Measurements from ENCODE around the gene PBXIP1.
"Not testable (repeated sequence)": the region's sequence is repeated elsewhere in the genome, so short reads cannot be mapped to it uniquely, and the experiment has no call there.

The PBXIP1 gene

GRCh38 chr1:154994591-154994990 lies 38.7 kb upstream of the PBXIP1 start:
- DNase-seq, result no peak

GRCh38 chr1:154994269-154994587 lies 38.3 kb upstream of the PBXIP1 start:
- DNase-seq, result no peak

DNA sequence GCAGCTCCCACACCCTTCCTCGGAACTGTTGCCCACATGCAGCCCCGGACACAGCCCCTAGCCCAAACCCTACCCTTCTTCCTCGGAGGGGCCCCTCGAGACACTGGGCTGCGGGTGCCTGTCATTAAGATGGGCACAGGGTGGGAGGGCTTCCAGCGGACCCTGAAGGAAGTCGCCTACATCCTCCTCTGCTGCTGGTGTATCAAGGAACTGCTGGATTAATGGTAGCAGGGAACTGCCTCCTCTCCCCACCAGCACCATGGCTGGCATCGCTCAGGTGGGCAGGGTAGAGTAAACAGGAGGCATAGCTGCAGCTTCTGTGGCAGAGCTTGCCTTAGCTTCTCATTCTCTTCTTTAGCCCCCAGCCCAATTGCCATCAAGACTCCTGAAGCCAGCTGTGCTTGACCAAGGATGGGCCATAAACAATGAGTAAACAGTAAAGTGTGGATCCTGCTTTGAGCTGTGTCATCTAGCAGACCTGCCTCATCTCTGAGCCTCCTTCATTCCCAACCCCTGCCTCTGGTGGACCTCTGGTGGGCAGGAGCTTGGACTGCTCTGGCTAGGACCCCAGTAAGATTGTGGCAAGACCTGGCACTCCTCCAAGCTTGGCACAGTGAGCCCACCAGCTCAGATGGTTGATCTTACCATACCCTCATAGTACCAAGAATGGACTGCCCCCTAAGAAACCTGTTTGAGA lies 37.8 kb upstream of the PBXIP1 start, which contains the start of gene LENEP:
Gene LENEP (plus strand): TSS at position 15 of the 697 bp plus-strand sequence. CDS start 22 bp downstream, at position 37.
- no peak for DNase-seq

DNA sequence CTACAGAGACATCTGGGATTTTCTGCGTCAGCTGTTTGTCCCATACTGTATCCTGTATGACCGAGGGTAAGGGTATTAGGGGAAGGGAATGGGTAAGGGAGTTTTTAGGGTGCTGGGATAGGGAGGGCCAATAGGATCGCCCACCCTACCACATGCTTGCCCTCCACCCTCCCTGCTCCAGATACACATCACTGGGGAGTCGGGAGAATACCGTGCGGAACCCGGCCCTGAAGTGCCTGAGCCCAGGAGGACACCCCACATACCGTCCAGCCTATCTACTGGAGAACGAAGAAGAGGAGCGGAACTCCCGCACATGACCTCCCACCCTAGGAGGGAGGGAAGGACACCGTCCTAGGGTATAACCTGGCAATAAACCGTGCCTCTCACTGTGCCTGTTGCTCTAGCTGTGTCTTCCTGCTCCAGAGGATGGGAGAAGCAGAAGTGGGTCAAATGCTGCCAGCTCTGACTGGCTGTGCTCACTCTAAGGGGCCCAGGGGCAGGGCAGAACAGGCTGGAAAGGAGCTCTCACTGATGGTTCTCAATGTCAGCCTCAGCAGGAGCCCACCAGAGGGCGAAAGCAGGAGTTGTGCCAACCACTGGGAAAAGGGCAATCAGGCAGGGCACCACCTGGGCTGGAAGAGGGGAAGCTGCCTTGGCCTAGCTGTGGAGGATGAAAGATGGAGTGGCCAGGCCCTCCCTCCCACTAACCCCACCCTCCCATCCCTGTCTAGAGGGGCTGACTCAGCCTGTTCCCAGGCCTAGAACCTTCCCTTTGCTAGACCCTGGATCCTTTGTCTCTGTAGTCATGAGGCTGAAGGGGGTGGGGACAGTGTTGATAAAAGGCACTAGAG lies 37.0 kb upstream of the PBXIP1 start:
- no peak for DNase-seq

DNA sequence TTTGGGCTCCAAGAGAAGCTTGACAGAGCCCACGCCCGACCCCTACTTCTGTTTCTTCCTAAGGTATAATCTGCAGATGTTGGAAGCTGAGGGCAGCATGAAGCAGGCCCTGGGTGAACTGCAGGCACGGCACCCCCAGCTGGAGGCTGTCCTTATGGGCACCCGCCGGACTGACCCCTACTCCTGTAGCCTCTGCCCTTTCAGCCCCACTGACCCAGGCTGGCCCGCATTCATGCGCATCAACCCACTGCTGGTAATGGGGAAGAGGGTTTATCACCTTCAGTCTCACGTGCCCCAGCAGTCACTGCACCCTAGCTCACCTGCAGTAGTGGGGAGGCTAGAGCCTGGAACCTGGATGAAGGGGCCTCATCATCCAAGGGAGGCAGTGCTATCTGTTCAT lies 34.4 kb upstream of the PBXIP1 start:
- DNase-seq, result no peak

DNA sequence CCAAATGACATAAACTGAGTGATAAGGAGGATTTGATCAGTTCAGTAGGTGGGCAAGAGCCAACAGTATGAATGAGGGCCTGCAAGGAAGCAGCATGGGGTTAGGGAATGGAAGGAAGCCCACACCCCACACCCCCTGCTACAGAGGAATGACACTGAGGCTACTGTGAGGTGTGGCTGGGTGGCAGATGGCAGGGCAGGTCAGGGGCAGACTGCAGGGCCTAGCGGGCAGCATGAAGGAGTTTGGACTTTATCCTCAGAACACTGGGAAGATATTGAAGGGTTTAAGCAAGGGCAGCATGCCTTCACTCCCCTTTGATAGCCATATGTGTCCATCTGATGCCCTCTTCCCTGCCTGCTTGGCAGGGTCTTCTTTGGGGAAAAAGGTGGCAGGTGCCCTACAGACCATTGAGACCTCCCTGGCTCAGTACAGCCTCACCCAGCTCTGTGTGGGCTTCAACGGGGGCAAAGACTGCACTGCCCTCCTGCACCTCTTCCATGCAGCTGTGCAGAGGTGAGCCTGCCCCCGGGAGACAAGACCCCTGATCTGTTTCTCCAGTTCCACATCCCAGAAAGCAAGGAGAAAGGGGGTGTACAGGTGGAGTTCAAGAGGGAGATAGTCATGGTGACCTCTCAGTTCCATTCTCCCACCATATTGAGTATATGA lies 33.4 kb upstream of the PBXIP1 start:
- DNase-seq, result no peak

GRCh38 chr1:154988058-154988954 lies 32.4 kb upstream of the PBXIP1 start:
- DNase-seq, result no peak

DNA sequence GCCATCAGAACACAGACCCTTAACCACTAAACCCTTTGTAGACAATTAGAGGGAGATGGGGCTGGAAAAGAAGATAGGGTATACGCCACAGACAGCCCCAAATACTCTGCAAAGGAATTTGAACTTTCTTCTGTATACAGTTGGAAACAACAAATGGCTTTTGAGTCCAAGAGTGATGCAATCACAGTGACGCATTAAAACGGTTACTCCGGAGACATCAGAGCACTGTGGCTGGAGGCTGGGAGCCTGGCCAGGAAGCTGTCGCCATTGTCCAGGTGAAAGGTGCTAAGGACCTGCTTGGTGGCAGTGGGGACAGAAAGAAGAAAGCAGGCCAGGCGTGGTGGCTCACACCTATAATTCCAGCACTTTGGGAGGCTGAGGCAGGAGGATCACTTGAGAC lies 31.4 kb upstream of the PBXIP1 start:
- no peak for DNase-seq

DNA sequence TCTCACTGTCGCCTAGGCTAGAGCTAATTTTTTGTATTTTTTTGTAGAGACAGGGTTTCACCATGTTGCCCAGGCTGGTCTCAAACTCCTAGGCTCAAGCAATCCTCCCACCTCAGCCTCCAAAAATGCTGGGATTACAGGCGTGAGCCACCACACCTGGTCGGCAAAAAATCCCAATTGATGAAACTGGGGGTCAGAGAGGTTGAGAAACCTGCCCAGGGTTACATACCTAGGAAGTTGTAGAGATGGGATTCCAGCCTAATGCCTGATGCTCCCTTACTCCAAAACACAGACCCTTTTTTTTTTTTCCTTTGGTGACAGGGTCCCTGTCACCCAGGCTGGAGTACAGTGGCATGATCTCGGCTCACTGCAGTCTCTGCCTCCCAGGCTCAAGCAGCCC lies 30.8 kb upstream of the PBXIP1 start:
- not testable (repeated sequence) for DNase-seq

DNA sequence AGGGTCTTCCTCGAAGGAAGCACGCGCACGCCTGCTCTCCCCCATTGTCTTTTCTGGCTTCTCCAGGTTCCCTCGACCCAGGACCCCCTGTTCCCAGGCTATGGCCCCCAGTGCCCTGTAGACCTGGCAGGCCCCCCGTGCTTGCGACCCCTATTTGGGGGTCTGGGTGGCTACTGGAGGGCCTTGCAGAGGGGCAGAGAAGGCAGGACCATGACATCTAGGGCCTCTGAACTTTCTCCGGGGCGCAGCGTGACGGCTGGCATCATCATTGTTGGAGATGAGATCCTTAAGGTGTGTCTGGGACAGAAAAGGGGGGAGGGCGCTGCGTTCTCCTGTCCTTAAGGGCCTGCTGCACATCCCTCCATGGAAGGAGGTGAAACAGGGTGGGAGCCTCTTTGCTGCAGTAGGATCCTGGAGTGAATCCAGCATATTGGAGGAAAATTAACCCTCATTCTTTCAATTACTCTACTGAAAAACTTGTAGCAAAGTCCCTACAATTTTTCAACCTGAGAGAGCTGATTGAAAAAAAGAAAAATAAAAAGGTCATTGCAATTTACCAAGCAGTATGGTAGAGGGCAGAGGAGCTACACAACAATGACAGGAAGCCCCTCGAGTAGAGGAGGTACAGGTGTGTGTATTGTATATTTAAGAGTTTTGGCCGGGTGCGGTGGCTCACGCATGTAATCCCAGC lies 28.0 kb upstream of the PBXIP1 start:
- no peak for DNase-seq

DNA sequence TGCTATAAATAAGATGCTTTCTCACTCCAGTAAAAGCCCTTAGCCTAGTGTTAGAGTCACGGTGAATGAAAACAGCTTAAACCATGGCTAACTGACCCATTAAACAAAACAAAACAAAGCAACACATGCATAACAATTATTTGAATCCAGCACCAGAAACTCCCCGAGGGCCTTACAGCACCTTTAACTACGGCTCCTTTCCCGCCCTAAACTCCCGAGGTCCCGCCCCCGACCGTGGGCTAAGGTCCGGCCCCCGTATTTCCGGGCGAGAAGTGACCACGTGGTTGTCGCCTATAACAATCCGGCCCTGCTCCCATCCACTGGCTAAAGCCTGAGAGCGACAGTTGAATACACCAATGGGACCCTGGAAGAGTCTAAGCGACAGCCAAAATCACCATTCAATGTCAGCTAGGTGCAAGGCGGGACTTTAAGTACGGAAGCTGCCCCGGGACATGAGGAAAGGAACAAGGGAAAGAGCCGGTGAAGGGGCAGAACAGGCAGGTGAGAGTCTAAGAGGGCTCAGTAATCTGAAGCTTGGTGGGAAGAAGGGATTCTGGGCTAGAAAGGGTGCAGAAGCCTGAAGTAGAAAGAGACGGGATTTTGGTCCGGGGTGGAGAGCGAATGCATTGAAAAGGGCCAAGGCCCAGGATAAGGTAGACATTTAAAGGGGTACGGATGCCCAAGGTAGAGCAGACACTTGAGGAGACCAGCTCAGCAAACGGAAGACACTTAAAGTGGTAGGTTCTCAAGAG lies 27.2 kb upstream of the PBXIP1 start, which contains the start of gene FLAD1:
Gene FLAD1 (plus strand): TSS at position 448 of the 752 bp plus-strand sequence. CDS start 351 bp downstream, outside the sequence.
- peak; percentile 92 for DNase-seq

- no peak for DNase-seq
Observed at GRCh38 chr1:154982341-154982740, 26.4 kb upstream of the PBXIP1 start.

DNA sequence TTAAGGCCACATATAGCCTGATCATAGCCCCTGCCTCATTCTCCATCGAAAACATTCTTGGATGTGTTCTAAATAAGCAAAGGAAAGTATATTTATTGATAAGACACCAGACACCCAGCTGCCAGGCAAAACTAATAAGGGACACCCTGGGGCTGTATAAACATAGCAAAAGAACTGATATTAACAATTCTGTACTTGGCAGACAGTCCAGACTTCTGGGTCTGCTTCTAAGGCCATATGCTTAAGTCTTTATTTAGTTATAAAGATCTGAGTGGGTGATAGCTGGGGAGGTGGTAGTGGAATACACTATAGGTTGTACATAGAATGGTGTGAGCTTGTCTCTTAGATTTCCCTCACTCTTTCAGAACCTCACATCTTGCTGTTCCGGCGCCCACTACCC lies 22.5 kb upstream of the PBXIP1 start:
- DNase-seq, result no peak

GRCh38 chr1:154977762-154978161 lies 21.9 kb upstream of the PBXIP1 start:
- not testable (repeated sequence) for DNase-seq

- DNase-seq, result peak; percentile 52
Observed at GRCh38 chr1:154975409-154976059, 19.6 kb upstream of the PBXIP1 start.

DNA sequence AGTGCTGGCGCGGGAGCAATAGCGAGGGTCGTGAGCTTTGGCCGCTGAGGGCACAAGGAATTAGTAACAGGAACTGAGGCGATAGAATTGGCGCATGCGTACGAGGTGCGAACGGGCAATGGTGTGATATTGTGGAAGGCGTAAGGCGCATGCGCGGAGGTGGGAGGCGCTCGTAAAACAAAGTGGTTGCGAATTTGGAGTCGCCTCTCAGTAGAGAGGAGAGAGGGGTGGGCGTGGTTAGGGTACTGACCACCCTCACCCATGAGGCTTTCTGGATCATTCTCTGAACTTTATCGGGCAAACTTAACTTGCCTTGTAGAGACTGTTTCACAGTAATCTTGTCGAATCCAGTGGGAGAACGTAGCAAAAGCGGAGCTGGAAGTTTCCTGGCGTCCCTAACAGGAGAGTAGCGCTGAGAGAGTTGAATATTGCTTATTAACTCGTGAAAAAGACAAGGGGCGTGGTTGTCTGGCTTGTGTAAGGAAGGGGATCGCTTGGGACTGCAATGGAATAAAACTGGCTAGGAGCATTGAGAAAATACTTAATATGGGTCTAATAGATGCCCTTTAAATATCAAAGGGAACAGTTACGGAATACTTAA lies 19.0 kb upstream of the PBXIP1 start:
- peak; percentile 92 for DNase-seq

DNA sequence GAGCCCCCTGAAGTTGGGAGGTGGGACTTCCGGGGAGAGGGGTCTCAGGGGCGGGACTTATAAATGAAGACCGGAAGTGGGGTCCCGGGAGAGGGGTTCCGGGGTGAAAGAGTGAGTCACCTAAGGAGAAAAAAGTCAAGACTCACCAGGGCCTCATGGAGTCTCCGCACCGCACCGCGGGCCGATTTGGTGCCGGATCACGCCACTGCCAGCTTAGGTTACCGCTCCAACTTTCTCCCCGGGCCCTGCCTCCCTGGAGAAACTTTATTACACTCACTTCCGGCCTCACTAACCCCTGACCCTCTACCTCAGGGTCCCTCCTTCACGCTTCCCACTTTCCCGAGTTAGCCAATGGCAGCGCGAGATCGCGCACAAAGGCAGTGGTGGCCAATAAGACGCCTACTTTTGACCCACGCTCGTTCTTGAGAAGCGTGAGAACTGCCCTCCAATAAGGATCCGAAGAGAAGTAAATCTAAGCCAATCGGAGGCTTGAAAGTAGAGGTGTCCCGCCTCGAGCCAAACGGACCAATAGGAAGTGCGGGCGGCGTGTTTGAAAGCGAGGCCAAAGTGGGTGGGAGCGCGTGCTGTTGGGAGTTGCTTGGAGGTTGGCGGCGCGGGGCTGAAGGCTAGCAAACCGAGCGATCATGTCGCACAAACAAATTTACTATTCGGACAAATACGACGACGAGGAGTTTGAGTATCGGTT lies 18.4 kb upstream of the PBXIP1 start, which contains the start of gene CKS1B:
Gene CKS1B (plus strand): TSS at position 580 of the 706 bp plus-strand sequence. CDS start 65 bp downstream, at position 645.
- DNase-seq, result peak; percentile 92

- peak; percentile 91 for DNase-seq
Observed at GRCh38 chr1:154973344-154974101, 17.6 kb upstream of the PBXIP1 start.
